ENCODE measurements around the gene B4GALT4.

GRCh38 chr3:119258915-119259314 lies 18.2 kb upstream of the B4GALT4 start:
- no peak for TF ChIP-seq PATZ1 (CRISPR knock-in tag; IDR thresholded peaks at IDR 0.05; ENCODE audit: borderline replicate concordance)
- TF ChIP-seq ZNF8 (CRISPR knock-in tag; IDR thresholded peaks at IDR 0.05), result no peak
- TF ChIP-seq ISL1 (CRISPR knock-in tag; IDR thresholded peaks at IDR 0.05), result no peak
- no peak for TF ChIP-seq CREB5 (CRISPR knock-in tag; IDR thresholded peaks at IDR 0.05; ENCODE audit: low read depth)
- TF ChIP-seq TSHZ2 (CRISPR knock-in tag; IDR thresholded peaks at IDR 0.05), result no peak
